Neutrophil (primary cell): ENCODE results near the gene CEP85L.

ENCODE experiments used
- H3K27ac ChIP-seq: fragments of 200-600 bp; sonication (generic); 2 replicates; pipeline ENCODE4 v1.5.1; 2016; ENCODE audit warnings: mild to moderate bottlenecking, moderate library complexity
- H3K27me3 ChIP-seq: fragments of 200-600 bp; sonication (generic); 2 replicates; pipeline ENCODE4 v1.6.0; 2016; ENCODE audit warnings: mild to moderate bottlenecking
- H3K36me3 ChIP-seq: fragments of 200-600 bp; sonication (generic); 2 replicates; pipeline ENCODE4 v1.5.1; 2017
- H3K4me1 ChIP-seq, 2 experiments: fragments of 200-600 bp in 1 of 2; sonication (generic) in 1 of 2; 1 replicate in 1 of 2; 2 replicates in 1 of 2; pipeline versions ENCODE4 v1.5.1 to v1.6.1; 2013 to 2016; ENCODE audit warnings: low read depth in 1 of 2, low read length in 1 of 2, mild to moderate bottlenecking in 1 of 2, moderate library complexity in 1 of 2; ENCODE audit not compliant: control insufficient read depth in 1 of 2, insufficient read depth in 1 of 2
- H3K4me3 ChIP-seq, 2 experiments: fragments of 200-600 bp in 1 of 2; sonication (generic) in 1 of 2; 1 replicate in 1 of 2; 2 replicates in 1 of 2; pipeline ENCODE4 v1.5.1; 2013 to 2016; ENCODE audit warnings: low read depth in 1 of 2, low read length in 1 of 2, mild to moderate bottlenecking in 1 of 2, moderate library complexity in 1 of 2
- H3K9me3 ChIP-seq: fragments of 200-600 bp; sonication (generic); 2 replicates; pipeline ENCODE4 v1.5.1; 2016
- CTCF ChIP-seq: fragments of 200-600 bp; sonication (generic); IDR thresholded peaks from 2 replicates; pipeline ENCODE4 v1.5.1; 2016; ENCODE audit warnings: antibody characterized with exemption

CEP85L gene

GRCh38 chr6:118488631-118489030, 162.8 kb downstream of the CEP85L start:
- Histone ChIP-seq H3K4me3 (no peak overlapping the region), H3K36me3 (no peaks in the 10 kb centered on the region), H3K27me3 (no peaks in the 10 kb centered on the region), H3K9me3 (no peaks in the 10 kb centered on the region), H3K4me1 (no peaks in the 10 kb centered on the region), H3K27ac (no peak overlapping the region)
- TF ChIP-seq CTCF, result no peak

- Histone ChIP-seq H3K27me3 (no peaks in the 10 kb centered on the region), H3K9me3 (no peaks in the 10 kb centered on the region), H3K4me1 (no peaks in the 10 kb centered on the region), H3K4me3 (no peak overlapping the region), H3K27ac (no peak overlapping the region), H3K36me3 (no peaks in the 10 kb centered on the region)
- no peak for TF ChIP-seq CTCF
Observed at GRCh38 chr6:118485601-118486550, 165.5 kb downstream of the CEP85L start.

DNA sequence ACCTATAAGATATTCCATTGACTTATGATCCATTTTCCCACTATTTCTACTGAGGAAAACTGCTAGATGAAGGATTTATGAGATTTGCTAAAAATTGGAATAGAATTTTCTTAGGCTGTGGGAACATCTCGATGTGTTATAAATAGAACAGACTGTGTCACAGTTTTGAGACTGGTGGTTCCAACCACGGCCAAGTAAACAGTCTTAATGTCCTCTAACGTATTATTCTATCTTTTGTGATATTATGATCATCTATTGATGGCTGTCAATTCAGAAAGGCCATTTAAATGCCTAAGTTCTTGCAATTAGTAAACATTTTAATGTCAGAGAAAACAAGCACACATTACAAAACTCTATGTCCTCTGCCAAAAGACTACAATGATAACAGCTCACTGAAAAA, 174.8 kb downstream of the CEP85L start:
- Histone ChIP-seq H3K4me3 (no peak overlapping the region), H3K4me1 (no peaks in the 10 kb centered on the region), H3K9me3 (no peaks in the 10 kb centered on the region), H3K36me3 (no peaks in the 10 kb centered on the region), H3K27ac (no peak overlapping the region), H3K27me3 (no peaks in the 10 kb centered on the region)
- TF ChIP-seq CTCF, result no peak

DNA sequence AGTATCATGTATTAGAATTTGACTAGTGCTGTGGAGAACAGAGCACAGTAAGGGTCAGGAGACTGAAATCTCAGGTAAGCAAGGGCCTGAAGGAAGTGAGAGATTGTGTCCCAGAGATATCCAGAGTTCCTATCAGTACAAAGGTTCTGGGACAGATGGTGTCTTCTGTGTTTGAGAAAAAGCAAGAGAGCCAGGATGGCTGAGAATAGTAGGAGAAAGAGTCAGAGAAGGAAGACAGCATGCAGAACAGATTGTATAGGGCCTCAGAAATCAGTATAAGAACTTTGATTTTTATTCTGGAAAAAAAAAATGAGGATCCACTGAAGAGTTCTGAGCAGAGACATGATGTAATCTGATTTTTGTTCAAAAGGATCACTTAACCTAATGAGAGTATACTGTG, 178.1 kb downstream of the CEP85L start:
- no peaks in the 10 kb centered on the region for H3K27me3 ChIP-seq

GRCh38 chr6:118469468-118469867, 181.9 kb downstream of the CEP85L start:
- peaks cover 9% of the 10 kb centered on the region for H3K36me3 ChIP-seq
- H3K4me1 ChIP-seq, result no peaks in the 10 kb centered on the region
- no peak for TF ChIP-seq CTCF
- H3K27ac ChIP-seq, result no peak overlapping the region
- H3K4me3 ChIP-seq, result no peak overlapping the region
- H3K9me3 ChIP-seq, result no peaks in the 10 kb centered on the region
- H3K27me3 ChIP-seq, result no peaks in the 10 kb centered on the region

More for the DNA sequence above, 178.1 kb downstream of the CEP85L start:
- Histone ChIP-seq H3K4me3 (no peak overlapping the region), H3K36me3 (peaks cover 4% of the 10 kb centered on the region), H3K27ac (no peak overlapping the region), H3K9me3 (no peaks in the 10 kb centered on the region), H3K4me1 (no peaks in the 10 kb centered on the region)
- TF ChIP-seq CTCF, result no peak
